ENCODE data around the gene ROM1.
A peak's percentile ranks its signal among the peaks of the same experiment; 100 is the strongest.
"Not testable (repeated sequence)": the region's sequence is repeated elsewhere in the genome, so short reads cannot be mapped to it uniquely, and the experiment has no call there.

The ROM1 gene

GRCh38 chr11:62612366-62613290 lies at the start of gene ROM1, which contains the start of gene EML3:
ROM1 (plus strand) TSS chr11:62613257; CDS start chr11:62613282, 25 bp downstream.
EML3 (minus strand) TSS chr11:62612775; CDS start chr11:62612457, 318 bp downstream.
- peak; percentile 80 to 93 for DNase-seq

GRCh38 chr11:62565100-62565802 lies 47.8 kb upstream of the ROM1 start:
- DNase-seq = no peak

- no peak for DNase-seq
Observed at GRCh38 chr11:62566247-62566646, 46.8 kb upstream of the ROM1 start.

GRCh38 chr11:62567018-62567633 lies 45.9 kb upstream of the ROM1 start:
- DNase-seq = no peak

- no peak for DNase-seq
Observed at GRCh38 chr11:62569611-62570010, 43.4 kb upstream of the ROM1 start.

- DNase-seq = not testable (repeated sequence)
Observed at GRCh38 chr11:62570903-62571302, 42.2 kb upstream of the ROM1 start.

GRCh38 chr11:62571493-62571892 lies 41.6 kb upstream of the ROM1 start:
- DNase-seq = not testable (repeated sequence)

GRCh38 chr11:62572431-62572830 lies 40.6 kb upstream of the ROM1 start:
- DNase-seq = no peak

GRCh38 chr11:62573006-62573591 lies 40.0 kb upstream of the ROM1 start:
- DNase-seq = peak in 1 of 2 experiments; percentile 34

- peak; percentile 100 for DNase-seq
Observed at GRCh38 chr11:62573592-62574362, 39.3 kb upstream of the ROM1 start, which contains the start of gene EEF1G. EEF1G (minus strand) TSS chr11:62573891; CDS start chr11:62573842, 49 bp downstream.

- DNase-seq = peak in 1 of 2 experiments; percentile 56
Observed at GRCh38 chr11:62574363-62575071, 38.5 kb upstream of the ROM1 start.

GRCh38 chr11:62575156-62575555 lies 37.9 kb upstream of the ROM1 start:
- DNase-seq = peak in 1 of 2 experiments; percentile 51

GRCh38 chr11:62575837-62576236 lies 37.2 kb upstream of the ROM1 start:
- no peak for DNase-seq

- DNase-seq = no peak
Observed at GRCh38 chr11:62577046-62577714, 35.9 kb upstream of the ROM1 start.

- no peak for DNase-seq
Observed at GRCh38 chr11:62578541-62578940, 34.5 kb upstream of the ROM1 start.

GRCh38 chr11:62579252-62579651 lies 33.8 kb upstream of the ROM1 start:
- DNase-seq = no peak

- no peak for DNase-seq
Observed at GRCh38 chr11:62580959-62581715, 31.9 kb upstream of the ROM1 start.

GRCh38 chr11:62581735-62582134 lies 31.3 kb upstream of the ROM1 start:
- not testable (repeated sequence) for DNase-seq

- not testable (repeated sequence) for DNase-seq
Observed at GRCh38 chr11:62585356-62585755, 27.7 kb upstream of the ROM1 start.

All from NCI-H526 (cell line).